NCI-H345 (cell line): ENCODE data around the gene ZNF79.

ENCODE experiments used
- DNase-seq: peaks from one replicate; lab custom pipeline; 2025; lab: John Stamatoyannopoulos, UW

ZNF79 gene

GRCh38 chr9:127398275-127398647 lies 25.9 kb upstream of the ZNF79 start:
- DNase-seq, result no peak

- DNase-seq, result no peak
These were observed 25.3 kb upstream of the ZNF79 start for GRCh38 chr9:127398715-127399400.

- no peak for DNase-seq
These were observed 24.4 kb upstream of the ZNF79 start for GRCh38 chr9:127399736-127400269.

- DNase-seq, result no peak
These were observed 21.6 kb upstream of the ZNF79 start for GRCh38 chr9:127402401-127403090.

GRCh38 chr9:127403507-127404192 lies 20.5 kb upstream of the ZNF79 start:
- no peak for DNase-seq

GRCh38 chr9:127404631-127405030 lies 19.6 kb upstream of the ZNF79 start:
- no peak for DNase-seq

GRCh38 chr9:127405344-127406125 lies 18.6 kb upstream of the ZNF79 start:
- no peak for DNase-seq

- no peak for DNase-seq
These were observed 17.2 kb upstream of the ZNF79 start for GRCh38 chr9:127406799-127407491.

GRCh38 chr9:127407492-127407843 lies 16.7 kb upstream of the ZNF79 start:
- no peak for DNase-seq

GRCh38 chr9:127411122-127411521 lies 13.1 kb upstream of the ZNF79 start:
- no peak for DNase-seq

- no peak for DNase-seq
These were observed 9.0 kb upstream of the ZNF79 start for GRCh38 chr9:127415141-127415540.

- DNase-seq, result no peak
These were observed 8.5 kb upstream of the ZNF79 start for GRCh38 chr9:127415657-127416056.

- peak; percentile 49 for DNase-seq
These were observed 6.8 kb upstream of the ZNF79 start for GRCh38 chr9:127417131-127418036.

GRCh38 chr9:127418037-127418471 lies 6.1 kb upstream of the ZNF79 start:
- DNase-seq, result peak; percentile 23

GRCh38 chr9:127419348-127419747 lies 4.8 kb upstream of the ZNF79 start:
- DNase-seq, result no peak

- no peak for DNase-seq
These were observed 3.1 kb upstream of the ZNF79 start for GRCh38 chr9:127421057-127421456.

GRCh38 chr9:127422133-127422782 lies 1.9 kb upstream of the ZNF79 start:
- no peak for DNase-seq

GRCh38 chr9:127422787-127423186 lies 1.4 kb upstream of the ZNF79 start:
- no peak for DNase-seq

GRCh38 chr9:127423476-127423933 lies 677 bp upstream of the ZNF79 start:
- DNase-seq, result no peak

- DNase-seq, result peak; percentile 30
These were observed 456 bp downstream of the ZNF79 start for GRCh38 chr9:127424676-127424999.
